Endometrial microvascular endothelial cells (primary cell): ENCODE measurements around the gene PARVG. TPM values are rescaled to one million over a fixed set of nuclear protein-coding genes. Genes with fewer than 3 reads are reported as not detected.
"Not testable (repeated sequence)": the region's sequence is repeated elsewhere in the genome, so short reads cannot be mapped to it uniquely, and the experiment has no call there.

Experiments used
- in situ Hi-C: cut with HindIII; loops from 2 replicates; pipeline ENCODE4 v1.10.0; 2017; ENCODE audit warnings: low sequenced_read_pairs, low pct_unique_long_range_greater_than_20kb; ENCODE audit errors: inconsistent ontology term
- total RNA-seq: library from RNA; depleted of rRNA; stranded (reverse); fragments of >200 nt; gene quantifications from one replicate; pipeline ENCODE4 v1.2.3, GENCODE V29; 2015; ENCODE audit errors: inconsistent ontology term

PARVG gene
- total RNA-seq, 1 donor from 2014 or later: 1.9 TPM

DNA sequence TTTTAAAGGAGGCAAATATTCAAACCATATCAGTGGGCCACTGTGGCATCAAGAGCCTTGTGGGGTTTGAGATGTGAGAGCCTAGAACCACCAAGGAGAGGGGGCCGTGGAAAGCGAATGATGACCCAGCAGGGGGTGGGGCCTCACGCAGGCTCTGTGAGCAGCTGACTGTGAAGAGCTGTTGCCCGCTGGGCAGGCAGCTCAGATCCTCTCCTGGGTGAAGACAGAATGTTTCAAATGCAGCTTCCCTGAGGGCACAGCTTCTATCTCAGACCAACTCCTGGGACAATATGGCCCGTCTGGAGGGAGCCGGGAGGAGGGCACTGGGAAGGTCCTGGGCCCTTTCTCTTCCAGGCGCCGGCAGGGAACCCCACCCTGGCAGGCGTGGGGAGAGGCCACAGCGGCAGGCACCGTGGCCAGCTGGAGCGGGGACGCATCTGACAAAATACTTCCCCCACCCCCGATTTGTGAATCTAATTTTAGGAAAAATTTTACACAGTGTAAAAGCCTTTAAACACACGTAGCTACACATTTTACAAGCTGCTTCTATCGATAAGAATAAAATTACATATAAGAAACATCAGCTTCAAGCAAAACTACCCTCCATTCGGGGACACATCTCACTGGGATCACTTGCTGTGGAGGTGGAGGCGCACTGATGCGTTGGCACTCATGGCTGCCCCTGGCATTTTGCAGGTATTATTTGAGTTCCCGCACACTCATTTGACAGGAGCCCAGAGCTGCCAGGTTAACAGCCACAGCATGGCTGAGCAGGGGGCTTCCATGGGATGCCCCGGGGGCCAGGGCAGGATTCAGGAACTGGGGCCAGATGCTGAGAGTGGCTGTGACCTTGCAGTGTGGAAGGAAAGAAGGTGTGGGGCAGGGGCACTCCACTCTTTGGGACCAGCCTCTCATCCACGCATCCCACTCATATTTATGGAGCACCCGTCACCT, 40.3 kb downstream of the PARVG start:
- in situ Hi-C loops: no loop called here

DNA sequence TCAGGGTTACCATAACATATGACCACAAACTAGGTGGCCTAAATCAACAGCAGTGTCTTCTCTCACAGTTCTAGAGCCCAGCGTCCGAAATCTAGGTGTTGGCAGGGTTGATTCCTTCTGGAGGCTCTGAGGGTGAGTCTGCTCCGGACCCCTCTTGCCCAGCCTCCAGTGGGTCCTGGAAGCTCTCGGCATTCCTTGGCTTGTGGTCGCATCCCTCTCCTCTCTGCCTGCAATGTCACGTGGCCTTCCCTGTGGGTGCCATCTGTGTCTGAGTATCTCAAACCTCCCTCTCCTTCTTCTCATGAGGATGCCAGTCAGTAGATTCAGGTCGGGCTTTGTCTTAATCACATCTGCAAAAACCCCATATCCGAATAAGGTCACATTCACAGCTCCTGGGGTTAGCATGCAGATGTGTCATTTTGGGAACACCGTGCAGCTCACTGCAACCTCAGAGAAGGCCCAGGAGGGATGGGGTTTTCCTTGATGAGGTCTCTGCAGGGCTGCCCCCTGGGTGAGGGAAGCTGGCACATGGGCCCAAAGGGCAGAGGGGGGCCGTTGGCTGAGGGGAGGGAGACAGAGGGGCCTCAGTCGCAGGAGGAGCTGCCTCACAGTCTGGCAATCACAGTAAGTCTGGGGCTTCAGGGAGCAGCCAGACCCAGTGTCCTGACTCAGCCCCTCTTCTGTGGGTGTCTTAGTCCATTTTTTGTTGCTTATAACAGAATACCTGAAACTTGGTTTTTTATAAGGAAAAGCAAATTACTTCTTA, 41.2 kb downstream of the PARVG start:
- in situ Hi-C loops: no loop called here

- in situ Hi-C loops: no loop called here
These were observed 43.4 kb downstream of the PARVG start for GRCh38 chr22:44224166-44224565.

DNA sequence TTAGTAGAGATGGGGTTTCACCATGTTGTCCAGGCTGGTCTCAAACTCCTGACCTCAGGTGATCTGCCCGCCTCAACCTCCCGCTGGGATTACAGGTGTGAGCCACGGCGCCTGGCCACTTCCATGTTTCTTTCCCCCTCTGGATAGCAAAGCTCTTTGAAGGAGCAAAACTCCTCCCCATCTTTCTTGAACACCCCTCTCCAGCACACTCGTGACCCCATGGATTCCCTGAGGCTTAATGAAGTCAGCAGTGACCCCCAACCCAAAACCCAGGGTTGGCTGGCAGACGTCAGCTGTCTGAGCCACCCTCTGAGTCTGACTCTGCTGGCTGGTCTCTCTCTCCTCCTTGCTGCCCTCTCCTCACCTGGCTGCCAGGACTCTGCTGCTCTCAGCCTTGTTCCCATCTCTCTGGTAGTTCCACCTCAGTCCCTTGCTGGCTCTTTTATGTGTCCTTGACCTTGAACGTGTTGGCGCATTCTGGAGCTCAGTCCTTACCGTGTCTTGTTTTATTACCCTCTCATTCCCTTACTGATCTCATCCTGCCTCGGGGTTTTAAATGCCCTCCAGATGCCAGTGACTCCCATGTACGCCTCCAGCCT, 44.5 kb downstream of the PARVG start:
- in situ Hi-C loops: no loop called here

DNA sequence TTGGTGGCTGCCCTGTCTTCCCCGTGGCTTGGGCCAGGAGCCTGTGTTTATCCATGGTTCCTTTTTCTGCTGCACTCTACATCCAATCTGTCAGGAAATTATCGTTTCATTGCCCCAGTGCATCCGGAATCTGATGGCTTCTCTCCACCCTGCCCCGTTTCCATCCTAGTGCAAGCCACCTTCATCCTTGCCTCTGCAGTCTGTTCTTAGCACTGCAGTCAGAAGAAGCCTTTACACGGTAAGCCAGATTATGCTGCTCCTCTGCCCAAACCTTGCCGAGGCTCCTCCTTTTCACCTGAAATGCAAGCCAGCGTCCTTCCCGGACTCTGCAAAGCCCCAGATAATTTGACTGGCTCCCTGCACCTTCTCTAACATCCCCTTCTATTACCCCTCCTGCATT, 45.1 kb downstream of the PARVG start:
- in situ Hi-C loops: no loop called here

- in situ Hi-C loops: no loop called here
These were observed 48.6 kb downstream of the PARVG start for GRCh38 chr22:44229331-44229730.

DNA sequence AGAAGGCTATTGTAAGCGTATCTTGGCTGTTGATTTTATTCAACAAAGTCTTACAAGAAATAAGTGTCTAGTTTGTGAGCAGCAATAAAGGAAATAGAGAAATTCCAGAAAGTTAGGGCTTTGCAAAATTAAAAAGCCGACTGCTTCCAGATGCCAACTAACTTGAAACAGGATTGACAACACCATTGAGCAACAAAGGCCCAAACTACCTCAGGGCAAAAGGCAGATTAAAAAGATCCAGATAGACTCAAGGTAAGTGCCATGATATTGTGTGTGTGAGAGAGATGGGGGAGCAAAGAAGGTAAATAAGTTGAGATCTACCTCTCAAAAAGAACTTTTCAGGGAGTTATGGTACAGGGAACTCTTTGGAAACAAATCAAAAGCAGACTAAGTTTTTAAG, 49.1 kb downstream of the PARVG start:
- in situ Hi-C loops: no loop called here

DNA sequence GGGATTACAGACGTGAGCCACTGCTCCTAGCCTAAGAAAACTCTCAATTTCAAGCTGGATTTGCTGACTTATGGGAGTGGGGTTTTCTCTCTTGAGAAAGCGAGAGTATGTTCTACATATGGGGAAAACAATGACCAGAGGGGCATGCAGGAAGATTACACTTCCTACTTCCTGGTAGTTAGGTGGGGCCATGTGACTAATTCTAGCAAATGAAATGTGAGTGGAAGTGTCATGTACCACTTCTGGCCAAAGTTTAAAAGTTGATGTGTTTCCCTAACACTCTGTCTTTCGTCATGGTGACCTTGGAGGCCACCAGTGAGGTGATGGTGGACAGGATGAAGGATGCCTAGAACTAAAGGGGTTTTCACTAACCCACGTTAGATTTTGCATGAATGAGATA, 50.5 kb downstream of the PARVG start:
- in situ Hi-C loops: no loop called here

DNA sequence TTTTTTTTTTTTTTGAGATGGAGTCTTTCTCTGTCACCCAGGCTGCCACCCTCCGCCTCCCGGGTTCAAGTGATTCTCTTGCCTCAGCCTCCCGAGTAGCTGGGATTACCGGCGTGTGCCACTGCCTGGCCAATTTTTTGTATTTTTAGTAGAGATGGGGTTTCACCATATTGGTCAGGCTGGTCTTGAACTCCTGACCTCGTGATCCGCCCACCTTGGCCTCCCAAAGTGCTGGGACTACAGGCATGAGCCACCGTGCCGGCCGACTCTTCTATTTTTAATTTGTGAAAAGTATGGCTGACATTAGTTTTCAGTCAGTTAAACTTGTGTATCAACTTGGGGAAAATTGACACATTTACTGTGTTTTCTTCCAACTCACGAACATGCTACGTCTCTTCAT, 53.6 kb downstream of the PARVG start:
- in situ Hi-C loops: not testable (repeated sequence)

DNA sequence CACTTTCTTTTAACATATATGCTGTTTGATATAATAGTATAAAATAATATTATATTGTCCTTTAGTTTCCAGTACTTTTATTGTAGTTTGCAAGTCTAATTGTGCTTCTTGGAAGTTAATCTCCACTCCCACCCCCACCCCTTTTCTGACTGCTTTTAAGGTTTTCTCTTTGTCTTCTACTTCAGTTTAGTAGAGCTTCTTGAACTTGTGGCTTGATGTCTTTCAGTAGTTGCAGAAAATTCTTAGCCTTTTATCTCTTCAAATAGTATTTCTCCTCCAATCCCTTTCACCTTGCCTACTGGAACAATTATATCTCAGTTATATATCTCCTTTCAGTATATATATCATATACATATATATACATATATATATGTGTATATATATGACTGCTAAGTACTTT, 56.6 kb downstream of the PARVG start:
- in situ Hi-C loops: no loop called here

DNA sequence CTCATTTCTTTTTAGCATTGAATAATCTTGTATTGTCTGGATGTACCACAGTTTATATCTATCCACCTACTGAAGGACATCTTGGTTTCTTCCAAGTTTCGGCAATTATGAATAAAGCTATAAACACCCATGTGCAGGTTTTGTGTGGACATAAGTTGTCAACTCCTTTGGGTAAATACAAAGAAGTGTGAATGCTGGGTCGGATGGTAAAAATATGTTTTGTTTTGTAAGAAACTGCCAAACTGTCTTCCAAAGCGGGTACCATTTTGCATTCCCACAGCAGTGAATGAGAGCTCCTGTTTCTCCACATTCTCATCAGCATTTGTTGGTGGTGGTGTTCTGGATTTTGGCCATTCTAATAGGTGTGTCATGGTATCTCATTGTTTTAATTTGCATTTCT, 60.4 kb downstream of the PARVG start:
- in situ Hi-C loops: not testable (repeated sequence)

GRCh38 chr22:44242946-44243724, 62.4 kb downstream of the PARVG start:
- in situ Hi-C loops: no loop called here

- in situ Hi-C loops: no loop called here
These were observed 63.0 kb downstream of the PARVG start for GRCh38 chr22:44243761-44244160.

GRCh38 chr22:44244265-44244822, 63.6 kb downstream of the PARVG start:
- in situ Hi-C loops: no loop called here

GRCh38 chr22:44245438-44245837, 64.7 kb downstream of the PARVG start:
- in situ Hi-C loops: no loop called here

DNA sequence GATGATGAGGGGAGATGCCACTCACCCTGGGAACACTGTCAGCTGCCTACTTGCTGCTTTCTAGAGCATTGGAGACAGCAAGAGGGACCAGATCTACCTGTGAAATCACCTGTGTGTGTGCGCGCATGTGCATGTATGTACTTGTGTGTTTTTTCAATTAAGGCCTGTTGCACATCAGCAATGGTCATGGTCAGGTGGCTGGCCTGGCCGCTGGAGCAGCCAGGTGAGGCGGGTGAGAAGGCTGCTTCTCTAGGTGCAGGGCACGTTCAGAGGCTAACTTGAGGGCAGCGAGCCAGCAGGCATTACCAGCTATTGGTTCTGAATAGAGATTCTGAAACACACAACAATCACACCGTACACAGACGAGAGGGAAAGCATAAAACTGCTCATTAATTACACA, 65.1 kb downstream of the PARVG start:
- in situ Hi-C loops: no loop called here

- in situ Hi-C loops: no loop called here
These were observed 66.0 kb downstream of the PARVG start for GRCh38 chr22:44246615-44247326.

- in situ Hi-C loops: no loop called here
These were observed 66.6 kb downstream of the PARVG start for GRCh38 chr22:44247346-44247745.
